Central memory CD4-positive, alpha-beta T cell (primary cell): ENCODE measurements around the gene MNX1.

Source experiments
- DNase-seq: peaks from one replicate; pipeline ENCODE4 v3.0.0; 2022

Gene MNX1

DNA sequence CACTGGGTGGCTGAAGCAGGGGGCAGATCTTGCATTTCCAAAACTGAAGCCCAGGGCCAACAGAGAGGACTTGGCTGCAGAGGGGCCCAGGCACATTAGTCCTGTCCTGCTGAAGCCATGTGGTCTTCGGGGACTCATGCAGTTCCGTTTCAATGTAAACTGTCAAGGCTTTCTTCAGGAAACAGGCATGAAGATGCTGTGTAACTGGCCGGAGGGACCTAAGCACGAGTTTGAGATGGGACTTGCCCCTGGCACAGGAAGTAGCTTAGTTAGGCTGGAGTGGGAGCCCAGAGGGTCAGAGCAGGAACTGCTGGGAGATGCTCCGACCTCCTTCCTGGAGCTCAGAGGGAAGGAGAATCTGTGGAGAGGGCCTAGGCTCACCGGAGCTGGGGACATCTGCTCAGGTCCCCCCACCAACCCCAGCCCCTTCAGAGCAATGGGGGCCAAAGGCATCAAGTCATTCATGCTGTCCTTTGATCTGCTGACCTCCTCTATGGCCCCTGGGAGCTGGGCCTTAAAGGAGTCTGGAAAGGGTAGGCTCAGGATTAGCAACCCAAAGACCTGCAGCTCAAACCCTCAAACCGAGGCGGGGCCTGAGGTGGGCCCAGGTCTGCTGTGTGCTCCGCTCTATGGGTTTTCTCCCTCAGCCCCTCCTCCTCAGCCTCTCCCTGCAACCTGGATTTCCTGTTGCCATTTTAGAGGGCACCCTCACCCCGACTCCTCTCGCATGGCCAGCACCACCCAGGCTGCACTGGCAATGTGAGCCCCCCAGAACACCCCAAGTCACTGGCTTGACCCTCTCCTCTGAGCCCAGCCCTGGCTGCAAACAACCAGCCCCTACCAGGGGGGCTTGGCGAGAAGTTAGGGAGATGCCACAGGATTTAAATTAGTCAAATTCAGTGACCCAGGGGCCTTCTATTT is 4.4 kb upstream of the MNX1 start:
- DNase-seq = no peak

DNA sequence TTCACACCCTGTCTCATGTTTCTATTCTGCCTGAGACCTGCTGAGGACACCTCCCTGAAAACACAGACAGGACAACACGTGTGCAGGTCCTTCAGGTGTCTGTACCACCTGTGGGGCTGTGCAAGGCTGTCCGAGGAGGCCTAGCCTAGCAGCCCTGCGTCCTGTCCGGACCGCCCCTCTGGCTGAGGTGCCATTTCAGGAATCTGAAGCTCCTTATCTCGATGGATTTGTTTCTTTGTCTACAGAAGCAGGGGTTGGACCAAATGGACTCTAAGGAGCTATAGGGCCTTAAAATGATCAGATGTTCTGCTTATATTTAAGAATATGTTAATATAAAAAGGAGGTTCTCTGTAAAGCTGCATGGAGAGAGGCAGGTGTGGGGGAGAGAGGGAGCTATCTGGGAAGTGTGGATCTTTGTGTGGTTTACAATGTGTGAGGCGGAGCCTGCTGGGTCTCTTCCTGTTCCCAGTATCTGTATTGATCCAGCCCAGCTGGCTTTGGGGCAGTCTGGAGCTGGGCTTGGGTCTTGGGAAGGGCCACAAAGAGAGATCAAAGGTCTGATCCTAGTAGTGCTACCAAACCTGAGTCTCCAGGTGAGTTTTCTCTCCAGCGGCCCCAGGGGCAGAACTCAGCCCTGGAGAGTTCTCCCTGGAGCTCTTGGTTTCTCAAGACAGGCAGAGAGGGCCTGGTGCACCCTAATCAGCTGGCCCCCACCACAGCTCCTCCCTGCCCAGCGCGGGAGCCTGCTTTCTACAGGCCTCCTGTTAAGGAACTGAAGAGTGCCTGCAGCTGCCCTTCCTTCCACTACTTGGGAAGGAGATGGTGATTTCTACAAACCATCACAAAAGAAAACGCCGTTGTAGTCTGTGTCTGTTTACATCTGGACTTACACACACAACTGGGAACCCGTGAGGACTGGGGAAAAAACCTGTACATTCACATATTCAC is 3.4 kb upstream of the MNX1 start:
- no peak for DNase-seq

- DNase-seq = no peak
Measured at GRCh38 chr7:157013101-157013500, 2.6 kb upstream of the MNX1 start.

GRCh38 chr7:157012113-157012547 is 1.7 kb upstream of the MNX1 start:
- no peak for DNase-seq

- no peak for DNase-seq
Measured at GRCh38 chr7:157011333-157012112, 1.1 kb upstream of the MNX1 start.

DNA sequence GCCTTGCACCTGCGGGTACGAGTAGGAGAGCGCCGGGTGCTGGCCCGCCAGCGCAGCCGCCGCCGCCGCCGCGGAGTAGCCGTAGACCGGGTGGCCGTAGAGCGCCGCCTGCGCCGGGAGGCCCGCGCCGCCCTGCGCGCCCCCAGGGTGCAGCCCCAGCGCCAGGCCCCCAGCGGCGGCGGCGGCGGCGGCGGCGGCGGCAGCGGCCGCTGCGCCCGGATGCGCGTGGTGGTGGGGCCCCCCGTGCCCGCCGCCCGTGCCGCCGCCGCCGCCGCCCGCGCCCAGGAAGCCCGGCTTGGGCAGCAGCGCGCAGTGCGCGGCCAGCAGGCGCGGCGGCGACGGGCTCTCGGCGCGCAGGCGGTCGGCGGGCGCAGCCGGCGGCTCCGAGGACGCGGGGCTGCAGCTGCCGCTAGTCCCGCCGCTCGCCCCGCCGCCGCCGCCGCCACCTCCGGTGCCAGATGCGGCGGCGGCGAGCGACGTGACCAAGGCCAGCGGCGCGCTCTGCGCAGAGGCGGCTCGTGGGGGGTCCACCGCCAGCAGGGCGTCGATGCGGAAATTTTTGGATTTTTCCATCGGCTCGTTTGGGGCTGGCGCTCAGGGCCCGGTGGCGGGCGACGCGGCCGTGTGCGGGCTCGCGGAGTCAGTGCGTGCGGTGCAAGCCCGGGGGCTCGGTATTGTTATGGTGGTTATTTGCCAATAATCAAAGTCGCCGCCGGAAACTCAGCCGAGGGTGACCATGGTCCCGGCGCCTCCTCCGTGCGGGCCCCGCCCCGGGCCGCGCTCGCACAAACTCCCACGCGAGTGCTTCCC is 480 bp downstream of the MNX1 start:
- DNase-seq = no peak

DNA sequence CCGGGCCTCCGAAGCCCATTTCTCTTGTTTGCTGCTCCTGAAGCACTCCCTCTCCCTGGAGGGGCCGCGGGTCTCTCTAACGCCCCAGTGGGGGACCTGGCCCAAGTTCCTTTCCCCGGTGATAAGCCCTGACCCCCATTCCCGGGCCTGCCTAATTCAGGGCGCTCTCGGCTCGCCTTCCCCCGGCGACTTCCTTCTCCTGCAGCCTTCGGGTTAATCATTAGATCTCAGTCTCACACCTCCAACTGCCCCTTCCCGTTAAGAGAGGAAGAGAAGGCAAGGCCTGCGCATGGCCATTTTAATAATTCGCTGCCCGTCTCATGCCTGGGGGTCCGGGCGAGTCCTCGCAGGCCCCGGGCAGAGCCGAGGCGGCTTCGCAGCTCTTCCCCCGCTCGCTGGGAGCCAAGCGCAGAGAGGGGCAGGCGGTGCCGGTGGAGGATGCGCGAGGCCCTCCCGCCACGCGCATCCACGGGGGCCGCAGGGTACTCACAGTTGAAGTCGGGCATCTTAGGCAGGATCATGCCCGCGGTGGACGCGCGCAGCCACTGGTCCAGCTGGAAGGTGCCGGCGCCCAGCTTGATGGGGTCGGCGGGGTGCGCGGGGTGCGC is 1.2 kb downstream of the MNX1 start:
- no peak for DNase-seq

GRCh38 chr7:157008206-157009169 is 2.0 kb downstream of the MNX1 start:
- DNase-seq = no peak

DNA sequence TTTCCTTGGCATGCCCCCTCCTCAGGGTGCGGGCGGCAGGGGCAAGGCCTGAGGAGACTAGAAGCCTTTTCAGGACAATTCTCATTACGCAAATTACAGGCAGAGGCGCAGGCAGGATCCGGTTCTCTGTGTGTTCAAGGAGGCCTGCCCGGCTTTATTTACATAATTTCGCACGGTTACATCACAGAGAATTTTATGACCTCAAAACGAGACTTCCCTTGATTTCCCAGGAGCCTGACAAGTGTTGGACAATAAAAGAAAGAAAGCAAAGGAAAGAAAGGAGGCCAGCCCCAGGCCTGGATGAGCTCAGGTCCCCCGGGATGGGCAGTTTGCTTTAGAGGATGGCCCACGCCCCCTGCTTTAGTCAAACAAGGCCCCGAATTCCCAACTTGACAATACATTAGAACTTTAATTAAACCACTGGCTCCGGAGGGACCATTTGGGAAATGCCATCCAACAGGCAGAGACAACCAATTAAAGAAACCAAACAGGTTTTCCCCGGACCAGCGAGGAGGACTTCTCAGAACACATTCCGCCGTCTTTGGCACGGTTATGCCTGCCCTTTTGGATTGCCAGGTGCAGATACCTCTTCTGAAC is 2.9 kb downstream of the MNX1 start:
- no peak for DNase-seq

DNA sequence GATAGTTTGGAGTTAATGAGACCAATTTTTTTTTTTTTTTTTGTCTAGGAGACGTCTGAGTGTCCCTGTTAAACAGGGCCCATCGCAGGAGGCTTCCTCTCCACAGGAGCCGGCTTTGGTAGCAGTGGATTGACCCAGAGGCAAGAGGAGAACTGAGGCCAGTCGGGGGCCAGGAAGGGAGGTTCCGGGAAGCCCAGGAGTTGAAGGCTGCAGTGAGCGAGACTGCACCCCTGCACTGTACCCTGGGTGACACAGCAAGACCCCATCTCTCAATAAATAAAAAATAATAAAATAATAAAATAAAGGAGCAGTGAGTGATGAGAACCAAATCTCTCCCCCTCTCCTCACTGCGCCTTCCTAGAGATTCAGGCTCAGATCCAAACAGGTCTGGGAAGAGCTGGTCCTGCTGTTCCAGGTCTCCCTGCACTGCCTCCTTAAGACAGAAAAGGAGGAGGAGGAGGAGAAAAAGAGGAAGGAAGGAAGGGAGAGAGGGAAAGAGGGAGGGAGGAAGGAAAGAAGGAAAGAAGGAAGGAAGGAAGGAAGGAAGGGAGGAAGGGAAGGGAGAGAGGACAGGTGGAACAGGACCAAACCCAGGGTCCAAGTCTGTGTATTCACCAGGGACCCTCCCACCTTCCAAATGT is 3.5 kb downstream of the MNX1 start:
- no peak for DNase-seq

GRCh38 chr7:157006205-157006747 is 4.2 kb downstream of the MNX1 start:
- no peak for DNase-seq

DNA sequence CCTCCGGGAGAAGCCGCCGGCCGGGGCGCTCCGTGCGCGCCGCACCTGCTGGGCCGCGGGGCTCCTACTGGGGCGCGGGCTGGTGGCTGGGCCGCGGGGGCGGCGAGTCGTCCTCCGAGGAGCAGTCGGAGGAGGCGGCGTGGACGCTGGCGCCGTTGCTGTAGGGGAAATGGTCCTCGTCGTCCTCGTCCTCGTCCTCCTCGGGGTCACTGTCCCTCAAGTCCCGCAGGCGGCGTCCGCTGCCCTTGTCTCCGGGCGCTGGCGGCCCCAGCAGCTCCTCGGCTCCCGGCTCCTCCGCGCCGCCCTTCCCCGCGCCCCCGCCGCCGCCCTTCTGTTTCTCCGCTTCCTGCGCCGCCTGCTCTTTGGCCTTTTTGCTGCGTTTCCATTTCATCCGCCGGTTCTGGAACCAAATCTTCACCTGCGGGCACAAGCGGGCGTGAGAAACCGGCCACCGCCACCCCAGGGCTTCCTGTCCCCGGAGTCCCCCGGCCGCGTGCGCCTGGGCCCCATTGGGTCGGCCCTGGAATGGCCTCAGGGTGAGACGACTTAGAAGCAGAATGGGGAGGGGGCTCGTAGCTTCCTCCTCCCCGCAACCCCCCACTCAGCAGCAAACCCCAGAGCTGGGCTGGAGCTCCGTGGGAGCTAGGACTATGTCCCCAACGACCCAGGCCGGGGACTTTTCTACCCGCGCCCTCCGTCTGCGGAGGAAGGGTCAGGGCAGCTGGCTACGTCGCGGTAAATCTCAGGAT is 4.8 kb downstream of the MNX1 start:
- no peak for DNase-seq

DNA sequence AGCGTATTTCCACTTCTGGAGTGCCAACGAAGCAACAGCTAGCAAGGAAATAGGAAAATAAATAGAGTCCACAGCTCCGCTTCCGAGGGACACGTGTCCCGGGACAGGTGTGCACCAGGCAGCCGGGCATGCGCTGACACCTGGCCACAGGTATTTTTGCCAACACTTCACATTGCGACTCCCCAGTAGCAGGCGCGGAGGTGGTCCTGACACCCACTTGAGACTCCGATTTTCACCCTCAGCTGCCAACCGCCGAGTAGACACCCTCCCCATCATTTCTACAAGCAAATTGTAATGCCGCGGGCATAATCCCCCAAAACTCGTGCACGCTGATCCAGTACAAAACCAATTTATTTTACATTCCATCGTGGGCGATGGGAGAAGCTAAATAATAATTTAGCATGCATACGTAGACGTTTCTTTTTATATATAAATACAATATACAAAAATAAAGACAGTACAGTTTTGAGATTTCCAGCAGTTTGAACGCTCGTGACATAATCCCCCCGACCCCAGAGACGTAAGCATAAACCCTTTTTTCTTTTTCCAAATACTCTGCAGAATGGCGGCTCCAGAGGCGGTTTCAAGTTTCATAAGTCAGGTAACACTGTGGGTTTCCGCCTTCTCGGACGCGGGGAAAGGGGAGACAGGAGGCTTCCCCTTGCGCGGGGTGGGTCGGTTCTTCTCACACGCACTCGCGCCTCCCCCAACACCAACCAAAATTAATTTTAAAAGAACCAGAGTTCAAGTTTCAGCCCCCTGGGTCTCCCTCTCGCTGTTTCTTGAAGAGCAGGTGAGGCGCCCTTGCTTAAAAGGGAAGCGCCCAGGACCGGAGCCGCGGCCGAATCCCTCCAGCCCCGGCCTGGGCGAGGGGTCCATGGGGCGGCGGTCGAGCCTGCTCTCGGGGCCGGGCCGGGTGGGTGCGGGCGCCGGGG is 5.7 kb downstream of the MNX1 start:
- DNase-seq = no peak

DNA sequence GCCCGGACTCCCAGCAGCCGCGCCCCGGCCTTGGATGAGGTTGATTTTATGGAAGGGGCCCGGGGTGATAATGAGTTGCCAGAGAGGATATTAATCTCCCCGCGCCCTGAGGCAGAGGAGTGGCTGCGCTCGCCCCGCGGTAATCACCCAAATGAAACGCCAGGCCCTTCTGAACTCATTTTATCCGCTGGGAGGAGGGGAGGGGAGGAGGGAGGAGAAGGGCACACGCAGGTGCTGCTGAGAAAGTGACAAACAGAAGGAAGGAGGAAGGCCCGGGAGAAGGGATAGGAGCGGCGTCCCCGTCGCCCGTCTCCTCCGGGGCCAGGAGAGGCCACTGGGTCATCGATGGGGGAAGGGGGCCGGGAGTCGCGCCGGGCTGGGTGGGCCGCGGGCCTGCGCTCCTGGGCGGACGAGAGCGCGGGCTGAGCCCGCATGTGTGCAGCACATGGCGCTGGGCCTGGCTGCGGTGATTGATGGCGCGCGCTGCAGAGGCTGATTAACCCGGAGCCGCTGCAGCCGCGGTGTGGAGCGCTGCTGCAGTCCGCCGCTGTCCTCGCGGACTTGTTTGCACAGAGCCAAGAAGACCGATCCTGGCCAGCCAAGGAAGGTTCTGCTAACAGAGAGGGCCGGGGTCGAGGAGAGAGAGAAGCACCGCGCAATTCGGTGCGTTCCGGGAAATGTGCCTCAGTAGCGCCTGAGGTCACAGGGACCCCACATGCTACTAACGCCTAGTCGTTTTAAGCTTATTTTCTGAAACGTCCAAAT is 6.5 kb downstream of the MNX1 start:
- no peak for DNase-seq

- DNase-seq = no peak
Measured at GRCh38 chr7:157003445-157003755, 7.1 kb downstream of the MNX1 start.

DNA sequence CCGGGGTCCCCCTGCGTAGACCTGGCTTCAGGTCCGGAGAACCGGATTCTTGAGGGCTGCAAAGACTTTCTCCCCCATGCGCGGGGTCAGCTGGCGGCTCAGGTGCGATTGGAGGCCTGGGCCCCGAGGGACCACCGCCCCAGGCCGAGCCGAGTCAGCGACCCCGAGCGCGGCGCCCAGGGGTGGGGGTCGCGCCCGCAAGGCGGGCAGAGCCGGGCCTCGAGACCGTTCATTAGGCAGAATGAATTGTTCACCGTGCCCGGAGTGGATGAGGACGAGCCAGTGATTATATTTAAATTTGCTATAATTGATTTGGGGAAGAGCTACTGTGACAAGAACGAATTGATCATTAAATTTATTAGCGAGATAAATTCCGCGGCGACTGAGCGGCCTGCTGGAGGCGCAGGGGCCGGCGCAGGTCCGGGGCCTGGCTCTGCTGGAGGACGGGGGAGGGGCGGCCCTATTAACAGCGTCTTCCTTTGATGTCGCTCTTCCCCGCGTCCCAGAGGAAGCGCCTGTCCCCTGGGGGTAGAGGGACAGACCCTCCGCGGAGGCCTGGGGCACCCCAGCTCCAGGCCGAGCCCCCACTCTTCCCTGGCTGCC is 7.5 kb downstream of the MNX1 start:
- DNase-seq = no peak
